Activated CD4-positive, alpha-beta T cell treated with anti-CD3 and anti-CD28 coated beads, Interleukin-2, amount 50 U/mL, for 24 hours (primary cell): ENCODE measurements around the gene ST3GAL3.
"Not testable (repeated sequence)": the region's sequence is repeated elsewhere in the genome, so short reads cannot be mapped to it uniquely, and the experiment has no call there.

Experiments used
- DNase-seq, 2 donors: peaks; one replicate each; pipeline ENCODE4 v3.0.0-alpha.2; 2020; ENCODE audit warnings: low read depth in 1 of 2, low spot score in 1 of 2

Gene ST3GAL3

GRCh38 chr1:43818691-43819090 is 111.4 kb downstream of the ST3GAL3 start:
- DNase-seq, result no peak

- DNase-seq, result no peak
Observed at GRCh38 chr1:43819357-43819756, 112.0 kb downstream of the ST3GAL3 start.

GRCh38 chr1:43821471-43821870 is 114.1 kb downstream of the ST3GAL3 start:
- no peak for DNase-seq

- no peak for DNase-seq
Observed at GRCh38 chr1:43822040-43822690, 114.8 kb downstream of the ST3GAL3 start.

- no peak for DNase-seq
Observed at GRCh38 chr1:43824795-43825194, 117.5 kb downstream of the ST3GAL3 start.

GRCh38 chr1:43828574-43828973 is 121.2 kb downstream of the ST3GAL3 start:
- DNase-seq, result no peak

GRCh38 chr1:43830802-43831201 is 123.5 kb downstream of the ST3GAL3 start:
- DNase-seq, result no peak

GRCh38 chr1:43831851-43832250 is 124.5 kb downstream of the ST3GAL3 start:
- DNase-seq, result no peak

GRCh38 chr1:43832255-43832654 is 124.9 kb downstream of the ST3GAL3 start:
- DNase-seq, result no peak

- no peak for DNase-seq
Observed at GRCh38 chr1:43832998-43833397, 125.7 kb downstream of the ST3GAL3 start.

- DNase-seq, result not testable (repeated sequence)
Observed at GRCh38 chr1:43833902-43834279, 126.6 kb downstream of the ST3GAL3 start.

- DNase-seq, result no peak
Observed at GRCh38 chr1:43834280-43835081, 127.1 kb downstream of the ST3GAL3 start.

- no peak for DNase-seq
Observed at GRCh38 chr1:43835082-43836021, 128.0 kb downstream of the ST3GAL3 start.

- DNase-seq, result peak; percentile 21 to 46
Observed at GRCh38 chr1:43836267-43836951, 129.1 kb downstream of the ST3GAL3 start.

GRCh38 chr1:43839056-43839455 is 131.7 kb downstream of the ST3GAL3 start:
- DNase-seq, result no peak

- DNase-seq, result no peak
Observed at GRCh38 chr1:43841321-43842174, 134.2 kb downstream of the ST3GAL3 start.

- DNase-seq, result no peak
Observed at GRCh38 chr1:43842175-43842498, 134.8 kb downstream of the ST3GAL3 start.

GRCh38 chr1:43843684-43844083 is 136.3 kb downstream of the ST3GAL3 start:
- DNase-seq, result no peak

GRCh38 chr1:43844114-43844513 is 136.8 kb downstream of the ST3GAL3 start:
- no peak for DNase-seq

- no peak for DNase-seq
Observed at GRCh38 chr1:43847290-43847689, 140.0 kb downstream of the ST3GAL3 start.
